Measurements from ENCODE around the gene FLYWCH1. TPM values are rescaled to one million over a fixed set of nuclear protein-coding genes. Genes with fewer than 3 reads are reported as not detected.

Gene FLYWCH1
- total and polyA plus RNA-seq, 12 donors = 22.1 to 42.3 (median 32.8) TPM

- DNase-seq = no peak
- H3K27me3 ChIP-seq = peaks cover 0 to 3% (median 0%) of the 10 kb centered on the region in 7 donors
- no peak for TF ChIP-seq CTCF (IDR thresholded peaks at IDR 0.05)
- peak in 2 of 8 donors; percentile 10 to 18 for ATAC-seq
- no peak overlapping the region for H3K4me3 ChIP-seq
- no peaks in the 10 kb centered on the region for H3K4me1 ChIP-seq
- no peaks in the 10 kb centered on the region for H3K9me3 ChIP-seq
- H3K36me3 ChIP-seq = peaks cover 0 to 55% (median 18%) of the 10 kb centered on the region in 9 donors
- intact Hi-C loops (cut with DNase I) = no loop called here
- H3K27ac ChIP-seq = no peak overlapping the region
- 86 to 89% methylated on average over 36 of the region's 36 CpGs for WGBS, 2 donors
Measured at GRCh38 chr16:2948807-2949704, 37.3 kb downstream of the FLYWCH1 start.

GRCh38 chr16:2949705-2950352 is 38.1 kb downstream of the FLYWCH1 start:
- intact Hi-C loops (cut with DNase I) = no loop called here
- no peaks in the 10 kb centered on the region for H3K4me1 ChIP-seq
- peaks cover 2 to 11% (median 4%) of the 10 kb centered on the region in 7 donors for H3K27me3 ChIP-seq
- peaks cover 0 to 48% (median 13%) of the 10 kb centered on the region in 9 donors for H3K36me3 ChIP-seq
- peak in 3 of 8 donors; percentile 6 to 20 (median 13) for ATAC-seq
- H3K4me3 ChIP-seq = no peak overlapping the region
- no peaks in the 10 kb centered on the region for H3K9me3 ChIP-seq
- DNase-seq = no peak
- WGBS, 2 donors = 92 to 95% methylated on average over 19 of the region's 19 CpGs
- no peak overlapping the region for H3K27ac ChIP-seq
- TF ChIP-seq CTCF (IDR thresholded peaks at IDR 0.05) = no peak

- no peaks in the 10 kb centered on the region for H3K9me3 ChIP-seq
- H3K4me3 ChIP-seq = no peak overlapping the region
- DNase-seq (no peak), ATAC-seq (peak in 1 of 8 donors; percentile 40)
- intact Hi-C loops (cut with DNase I) = no loop called here
- no peak overlapping the region for H3K27ac ChIP-seq
- 95 to 98% methylated on average over 13 of the region's 13 CpGs for WGBS, 2 donors
- peaks cover 7 to 16% (median 8%) of the 10 kb centered on the region in 7 donors for H3K27me3 ChIP-seq
- TF ChIP-seq CTCF (IDR thresholded peaks at IDR 0.05) = no peak
- no peaks in the 10 kb centered on the region for H3K4me1 ChIP-seq
- H3K36me3 ChIP-seq = peaks cover 0 to 43% (median 13%) of the 10 kb centered on the region in 9 donors
Measured at GRCh38 chr16:2950353-2950724, 38.6 kb downstream of the FLYWCH1 start.

GRCh38 chr16:2950773-2951172 is 39.0 kb downstream of the FLYWCH1 start:
- DNase-seq = no peak
- Histone ChIP-seq H3K9me3 (no peaks in the 10 kb centered on the region), H3K4me1 (peaks cover 0 to 4% (median 0%) of the 10 kb centered on the region in 9 donors), H3K27ac (no peak overlapping the region), H3K36me3 (peaks cover 0 to 38% (median 13%) of the 10 kb centered on the region in 9 donors), H3K27me3 (peaks cover 12 to 20% (median 12%) of the 10 kb centered on the region in 7 donors), H3K4me3 (no peak overlapping the region)
- no peak for ATAC-seq
- intact Hi-C loops (cut with DNase I) = no loop called here
- TF ChIP-seq CTCF (IDR thresholded peaks at IDR 0.05) = no peak
- 88 to 93% methylated on average over 16 of the region's 16 CpGs for WGBS, 2 donors

Measured in heart right ventricle (tissue), 16 donors.